GM12864 (cell line): ENCODE data around the gene GPSM1.
A peak's percentile ranks its signal among the peaks of the same experiment; 100 is the strongest.

Source experiments
- DNase-seq: peaks from one replicate; pipeline ENCODE4 v3.0.0-alpha.2; 2011; ENCODE audit warnings: low read depth
- H3K4me3 ChIP-seq: 2 replicates; pipeline ENCODE4 v1.5.1; 2011; ENCODE audit warnings: mild to moderate bottlenecking, low read depth, low read length, control low read depth
- CTCF ChIP-seq: IDR thresholded peaks from 2 replicates; pipeline ENCODE4 v1.5.1; 2011; ENCODE audit warnings: low read depth, mild to moderate bottlenecking, moderate library complexity, low read length, control low read depth, inconsistent platforms; ENCODE audit errors: missing control alignments

GPSM1 gene

DNA sequence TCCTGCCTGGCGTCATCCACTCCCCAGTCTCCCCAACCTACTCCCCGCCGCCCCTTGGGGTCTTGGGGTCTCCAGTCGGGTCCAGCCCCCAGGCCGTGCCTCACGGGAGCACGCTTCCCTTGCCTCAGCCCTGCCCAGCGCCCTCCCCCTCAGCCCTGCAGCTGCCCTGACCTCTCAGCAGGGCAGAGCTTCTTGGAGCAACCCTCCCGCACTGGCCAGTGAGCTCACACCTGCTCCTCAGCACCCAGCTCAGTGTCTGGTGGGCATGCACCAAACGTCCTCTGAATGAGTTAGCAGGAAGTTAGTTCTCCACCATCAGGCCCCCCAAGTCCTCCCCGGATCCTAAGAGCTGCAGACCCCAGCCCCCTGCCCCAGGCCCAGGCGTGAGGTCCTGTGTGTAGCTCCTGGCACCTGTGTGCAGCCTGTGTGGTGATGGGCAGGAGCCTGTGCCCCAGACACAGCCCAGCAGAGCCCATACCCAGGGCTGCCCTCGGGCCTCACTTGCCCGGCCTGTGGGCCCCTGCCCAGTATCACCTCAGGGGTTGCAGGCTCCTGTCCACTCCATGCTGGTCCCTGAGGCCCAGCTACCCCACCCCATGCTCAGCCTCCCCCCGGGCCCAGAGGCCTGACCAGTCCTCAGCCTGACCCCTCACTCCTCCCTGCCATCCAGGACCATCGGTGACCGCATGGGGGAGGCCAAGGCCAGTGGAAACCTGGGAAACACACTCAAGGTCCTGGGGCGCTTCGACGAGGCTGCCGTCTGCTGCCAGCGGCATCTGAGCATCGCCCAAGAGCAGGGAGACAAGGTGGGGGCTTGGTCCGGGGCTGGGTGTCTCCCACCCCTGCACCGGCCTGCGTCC, 8.2 kb downstream of the GPSM1 start:
- no peak for TF ChIP-seq CTCF
- DNase-seq, result no peak

DNA sequence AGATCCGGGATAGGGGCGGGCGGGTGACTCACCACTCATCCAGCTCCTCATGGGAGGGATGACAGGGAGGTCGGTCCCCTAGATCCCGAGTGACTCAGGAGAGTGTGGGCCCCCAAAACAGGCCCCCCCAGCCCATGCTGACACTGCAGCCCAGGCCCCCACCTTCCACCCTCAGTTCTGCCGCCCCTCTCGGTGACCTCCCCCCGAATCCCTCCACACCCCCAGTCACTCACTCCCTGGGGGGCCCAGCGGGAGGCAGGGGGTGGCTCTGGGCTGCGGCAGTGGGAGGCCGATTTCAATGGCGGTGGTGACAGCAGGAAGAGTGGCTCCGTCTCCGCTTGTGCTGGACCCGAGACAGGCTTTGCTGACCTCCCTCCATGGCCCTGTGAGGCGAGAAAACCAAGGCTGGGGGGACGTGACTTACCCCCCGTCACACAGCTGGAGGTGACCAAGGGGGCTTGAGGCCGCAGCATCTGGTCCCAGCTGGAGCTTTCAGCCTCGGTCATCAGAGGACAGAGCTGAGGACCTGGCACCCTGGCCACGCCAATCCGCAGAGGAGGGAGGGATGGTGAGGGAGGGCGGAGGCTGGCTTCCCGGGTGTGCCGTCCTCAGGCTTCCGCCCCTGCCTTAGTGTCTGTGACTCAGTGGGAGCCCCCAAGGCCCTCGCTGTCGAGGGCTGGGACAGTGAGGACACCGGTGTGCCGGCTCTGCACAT, 9.0 kb downstream of the GPSM1 start:
- no peak overlapping the region for H3K4me3 ChIP-seq
- no peak for TF ChIP-seq CTCF

More for the DNA sequence above, 8.2 kb downstream of the GPSM1 start:
- H3K4me3 ChIP-seq, result no peak overlapping the region

GRCh38 chr9:136336881-136337280, 9.5 kb downstream of the GPSM1 start:
- H3K4me3 ChIP-seq, result no peak overlapping the region
- DNase-seq, result no peak
- no peak for TF ChIP-seq CTCF

More for the DNA sequence above, 9.0 kb downstream of the GPSM1 start:
- no peak for DNase-seq

- DNase-seq, result no peak
- no peak for TF ChIP-seq CTCF
- H3K4me3 ChIP-seq, result no peak overlapping the region
Observed at GRCh38 chr9:136337416-136338395, 10.4 kb downstream of the GPSM1 start.

DNA sequence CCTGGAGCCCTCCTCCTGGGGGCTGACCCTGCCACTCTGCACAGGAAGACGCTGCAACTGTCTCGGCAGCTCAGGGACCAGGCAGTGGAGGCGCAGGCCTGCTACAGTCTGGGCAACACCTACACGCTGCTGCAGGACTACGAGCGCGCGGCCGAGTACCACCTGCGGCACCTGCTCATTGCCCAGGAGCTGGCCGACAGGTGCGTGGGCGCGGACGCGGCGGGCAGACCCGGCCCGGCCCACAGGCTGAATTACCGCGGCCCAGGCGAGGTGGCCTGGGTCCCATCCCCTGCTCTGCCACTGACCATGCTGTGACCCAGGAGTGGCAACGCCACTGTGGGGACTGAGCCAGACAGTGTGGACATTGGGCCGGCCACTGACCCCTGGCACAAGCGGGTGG, 11.2 kb downstream of the GPSM1 start:
- no peak for TF ChIP-seq CTCF
- no peak overlapping the region for H3K4me3 ChIP-seq
- DNase-seq, result no peak

DNA sequence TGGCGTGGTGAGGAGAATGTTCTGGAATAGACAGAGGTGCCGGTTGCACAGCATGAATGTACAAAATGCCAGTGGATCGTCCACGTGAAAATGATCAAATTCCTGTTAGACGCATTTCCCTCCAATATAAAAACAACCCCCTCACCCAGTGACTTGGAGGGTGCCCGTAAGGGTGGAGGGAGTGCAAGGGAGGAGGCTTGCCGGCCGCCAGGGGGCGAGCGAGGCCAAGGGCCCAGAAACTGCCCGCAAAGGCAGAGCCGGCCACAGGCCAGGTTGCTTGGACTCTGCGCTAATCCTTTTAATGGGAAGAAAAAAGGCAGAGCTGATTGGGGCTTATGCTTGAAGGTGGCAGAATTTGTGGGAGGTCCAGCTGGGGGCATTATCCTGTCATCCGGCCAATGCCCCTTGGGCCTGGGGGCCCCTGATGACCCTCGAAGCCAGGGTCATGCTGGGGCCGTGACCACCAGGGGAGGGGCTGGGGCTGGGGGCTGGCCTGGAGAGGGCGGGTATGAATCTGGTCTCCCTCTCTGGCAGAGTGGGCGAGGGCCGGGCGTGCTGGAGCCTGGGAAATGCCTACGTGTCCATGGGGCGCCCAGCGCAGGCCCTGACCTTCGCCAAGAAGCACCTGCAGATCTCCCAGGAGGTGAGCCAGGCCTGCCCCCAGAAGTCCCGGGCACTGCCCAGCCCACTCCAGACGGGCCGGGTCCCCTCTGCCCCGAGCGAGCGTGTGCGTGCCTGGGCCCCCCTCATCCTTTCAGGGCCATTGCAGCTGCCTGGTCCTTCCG, 12.0 kb downstream of the GPSM1 start:
- DNase-seq, result no peak
- peak; percentile 96 for TF ChIP-seq CTCF
- H3K4me3 ChIP-seq, result no peak overlapping the region
